Stomach (tissue), 4 donors: ENCODE data around the gene UMAD1.

Source experiments
- CTCF ChIP-seq, 7 experiments: fragments of 450-650 bp in 4 of 7; fragments of 200-600 bp in 3 of 7; sonication (generic) in 3 of 7; IDR thresholded peaks; one replicate each; pipeline ENCODE4 v1.5.1; 2016 to 2019; ENCODE audit warnings: antibody characterized with exemption in 7 of 7, control low read depth in 2 of 7, mild to moderate bottlenecking in 1 of 7
- POLR2AphosphoS5 ChIP-seq, 3 donors: sonication (generic); formaldehyde crosslinking; IDR thresholded peaks; one replicate each; pipeline ENCODE4 v1.6.1; 2016; ENCODE audit warnings: antibody characterized with exemption in 3 of 3

DNA sequence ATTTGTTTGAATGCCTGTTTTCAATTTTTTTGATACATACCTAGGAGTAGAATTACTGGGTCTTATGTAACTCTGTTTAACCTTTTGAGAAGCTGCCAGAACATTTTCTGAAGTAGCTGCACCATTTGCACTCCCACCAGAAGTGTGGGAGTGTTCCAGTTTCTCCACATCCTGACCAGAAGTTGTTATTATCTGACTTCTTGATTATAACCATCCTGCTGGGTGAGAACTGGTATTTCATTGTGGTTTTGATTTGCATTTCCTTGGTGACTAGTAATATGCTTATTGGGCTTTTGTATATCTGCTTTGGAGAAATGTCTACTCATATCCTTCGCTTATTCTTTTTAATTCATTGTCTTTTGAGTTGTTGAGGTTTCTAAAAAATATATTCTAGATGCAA, 210.8 kb downstream of the UMAD1 start:
- TF ChIP-seq CTCF (IDR thresholded peaks at IDR 0.05) = no peak
- TF ChIP-seq POLR2AphosphoS5 (IDR thresholded peaks at IDR 0.05) = no peak
